GM23338 (cell line): ENCODE measurements around the gene OR52K1.

ENCODE experiments used
- CREB1 ChIP-seq: fragments of 250-450 bp; sonication (Bioruptor Pico); IDR thresholded peaks from 2 replicates; pipeline ENCODE4 v1.5.0; 2020; ENCODE audit warnings: low read depth, mild to moderate bottlenecking, moderate library complexity
- CTCF ChIP-seq, 2 experiments: fragments of 200-600 bp in 1 of 2; sonication (generic) in 1 of 2; conservative IDR thresholded peaks; 2 replicates each; pipeline versions ENCODE4 v1.5.1 to v1.6.1; 2016 to 2017; ENCODE audit warnings: antibody characterized with exemption in 2 of 2, low read depth in 2 of 2, mild to moderate bottlenecking in 2 of 2, moderate library complexity in 1 of 2
- ETS1 ChIP-seq: IDR thresholded peaks from 2 replicates; pipeline ENCODE4 v1.6.1; 2016; ENCODE audit warnings: antibody characterized with exemption
- EZH2 ChIP-seq: fragments of 200-600 bp; sonication (generic); IDR thresholded peaks from one replicate; pipeline ENCODE4 v1.8.0; 2017; ENCODE audit warnings: antibody characterized with exemption, mild to moderate bottlenecking, low read depth; ENCODE audit not compliant: unreplicated experiment
- EZH2phosphoT487 ChIP-seq: fragments of 200-600 bp; sonication (generic); IDR thresholded peaks from one replicate; pipeline ENCODE4 v1.8.1; 2018; ENCODE audit warnings: antibody characterized with exemption; ENCODE audit not compliant: unreplicated experiment
- JUNB ChIP-seq: IDR thresholded peaks from one replicate; pipeline ENCODE4 v1.6.1; 2016; ENCODE audit warnings: antibody characterized with exemption; ENCODE audit not compliant: unreplicated experiment
- NANOG ChIP-seq: IDR thresholded peaks from 2 replicates; pipeline ENCODE4 v1.6.1; 2016; ENCODE audit warnings: antibody characterized with exemption, borderline replicate concordance
- POLR2AphosphoS5 ChIP-seq: IDR thresholded peaks from 2 replicates; pipeline ENCODE4 v1.6.1; 2016; ENCODE audit warnings: antibody characterized with exemption, low read depth
- STAT1 ChIP-seq: IDR thresholded peaks from one replicate; pipeline ENCODE4 v1.6.1; 2016; ENCODE audit warnings: antibody characterized with exemption; ENCODE audit not compliant: unreplicated experiment
- ZNF114 ChIP-seq: fragments of 250-450 bp; sonication (Bioruptor Pico); IDR thresholded peaks from 2 replicates; pipeline ENCODE4 v1.5.0; 2020; ENCODE audit warnings: mild to moderate bottlenecking, moderate library complexity
- ZNF331 ChIP-seq: fragments of 250-450 bp; sonication (Bioruptor Pico); IDR thresholded peaks from 2 replicates; pipeline ENCODE4 v1.5.0; 2020; ENCODE audit warnings: low read depth, mild to moderate bottlenecking, moderate library complexity
- ZNF462 ChIP-seq: fragments of 250-450 bp; sonication (Bioruptor Pico); IDR thresholded peaks from 2 replicates; pipeline ENCODE4 v1.5.0; 2020; ENCODE audit warnings: mild to moderate bottlenecking, moderate library complexity
- TF ChIP-seq, protein P1 (sequence below): IDR thresholded peaks from one replicate; pipeline ENCODE4 v1.6.1; 2018; ENCODE audit warnings: antibody characterized with exemption; ENCODE audit not compliant: unreplicated experiment

DNA sequence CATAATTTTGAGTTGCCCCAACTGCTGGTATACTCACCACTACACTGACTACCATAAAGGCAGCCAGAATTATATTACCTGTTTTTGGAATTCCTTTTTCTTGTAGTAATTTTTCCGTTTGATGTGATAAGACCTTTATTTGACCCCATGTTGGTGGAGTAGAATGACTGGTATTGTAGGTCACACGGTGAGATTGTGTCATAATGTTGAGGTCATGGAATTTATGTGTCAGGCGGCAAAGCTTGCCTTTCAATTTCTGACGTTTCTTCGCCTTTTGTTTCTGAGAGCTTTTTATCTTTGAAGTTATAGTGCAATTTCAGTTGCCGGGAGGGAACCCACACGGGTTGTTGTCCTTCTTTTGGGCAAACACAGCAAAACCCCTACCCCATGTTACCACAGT is 13.0 kb downstream of the OR52K1 start:
- TF ChIP-seq, protein P1, sequence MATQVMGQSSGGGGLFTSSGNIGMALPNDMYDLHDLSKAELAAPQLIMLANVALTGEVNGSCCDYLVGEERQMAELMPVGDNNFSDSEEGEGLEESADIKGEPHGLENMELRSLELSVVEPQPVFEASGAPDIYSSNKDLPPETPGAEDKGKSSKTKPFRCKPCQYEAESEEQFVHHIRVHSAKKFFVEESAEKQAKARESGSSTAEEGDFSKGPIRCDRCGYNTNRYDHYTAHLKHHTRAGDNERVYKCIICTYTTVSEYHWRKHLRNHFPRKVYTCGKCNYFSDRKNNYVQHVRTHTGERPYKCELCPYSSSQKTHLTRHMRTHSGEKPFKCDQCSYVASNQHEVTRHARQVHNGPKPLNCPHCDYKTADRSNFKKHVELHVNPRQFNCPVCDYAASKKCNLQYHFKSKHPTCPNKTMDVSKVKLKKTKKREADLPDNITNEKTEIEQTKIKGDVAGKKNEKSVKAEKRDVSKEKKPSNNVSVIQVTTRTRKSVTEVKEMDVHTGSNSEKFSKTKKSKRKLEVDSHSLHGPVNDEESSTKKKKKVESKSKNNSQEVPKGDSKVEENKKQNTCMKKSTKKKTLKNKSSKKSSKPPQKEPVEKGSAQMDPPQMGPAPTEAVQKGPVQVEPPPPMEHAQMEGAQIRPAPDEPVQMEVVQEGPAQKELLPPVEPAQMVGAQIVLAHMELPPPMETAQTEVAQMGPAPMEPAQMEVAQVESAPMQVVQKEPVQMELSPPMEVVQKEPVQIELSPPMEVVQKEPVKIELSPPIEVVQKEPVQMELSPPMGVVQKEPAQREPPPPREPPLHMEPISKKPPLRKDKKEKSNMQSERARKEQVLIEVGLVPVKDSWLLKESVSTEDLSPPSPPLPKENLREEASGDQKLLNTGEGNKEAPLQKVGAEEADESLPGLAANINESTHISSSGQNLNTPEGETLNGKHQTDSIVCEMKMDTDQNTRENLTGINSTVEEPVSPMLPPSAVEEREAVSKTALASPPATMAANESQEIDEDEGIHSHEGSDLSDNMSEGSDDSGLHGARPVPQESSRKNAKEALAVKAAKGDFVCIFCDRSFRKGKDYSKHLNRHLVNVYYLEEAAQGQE = no peak
- no peak for TF ChIP-seq CTCF (conservative IDR thresholded peaks at IDR 0.05; ENCODE audit: low read depth in 2 of 2)
- no peak for TF ChIP-seq POLR2AphosphoS5
- no peak for TF ChIP-seq ZNF331 (CRISPR knock-in tag)
- no peak for TF ChIP-seq EZH2
- no peak for TF ChIP-seq CREB1 (CRISPR knock-in tag)
- no peak for TF ChIP-seq EZH2phosphoT487
- no peak for TF ChIP-seq ETS1
- no peak for TF ChIP-seq ZNF462 (CRISPR knock-in tag)
- TF ChIP-seq JUNB = no peak
- no peak for TF ChIP-seq NANOG
- no peak for TF ChIP-seq ZNF114
- no peak for TF ChIP-seq STAT1
